K562 (cell line): ENCODE measurements around the gene PLCB3. TPM values are rescaled to one million over a fixed set of nuclear protein-coding genes. Genes with fewer than 3 reads are reported as not detected.

Experiments used
- CBX8 ChIP-seq: fragments of 200-600 bp; sonication (generic); IDR thresholded peaks from 2 replicates; pipeline ENCODE4 v1.6.1; 2012; ENCODE audit warnings: borderline replicate concordance, mixed run types, low read depth, mild to moderate bottlenecking, moderate library complexity, mixed read lengths, low read length, control low read depth, inconsistent platforms; ENCODE audit not compliant: poor library complexity, severe bottlenecking; ENCODE audit errors: extremely low read depth
- CLOCK ChIP-seq: fragments of 250-450 bp; sonication (Bioruptor Pico); IDR thresholded peaks from 2 replicates; pipeline ENCODE4 v1.4.0; 2020; ENCODE audit warnings: mild to moderate bottlenecking, moderate library complexity, borderline replicate concordance
- CSDE1 ChIP-seq, 2 experiments: fragments of 450-650 bp; IDR thresholded peaks; 2 replicates each; pipeline ENCODE4 v1.6.1; 2016; ENCODE audit warnings: mild to moderate bottlenecking in 1 of 2
- E2F5 ChIP-seq: sonication (generic); formaldehyde crosslinking; IDR thresholded peaks from 2 replicates; pipeline ENCODE4 v1.8.0; 2022; ENCODE audit warnings: mild to moderate bottlenecking, missing genetic modification reagents
- E4F1 ChIP-seq: fragments of 250-450 bp; sonication (Bioruptor Pico); IDR thresholded peaks from 2 replicates; pipeline ENCODE4 v1.5.0; 2021; ENCODE audit warnings: mild to moderate bottlenecking, borderline replicate concordance
- FIP1L1 ChIP-seq: fragments of 200-400 bp; formaldehyde crosslinking; IDR thresholded peaks from 2 replicates; pipeline ENCODE4 v1.6.1; 2018; ENCODE audit warnings: mild to moderate bottlenecking, low read depth, low read length; ENCODE audit not compliant: poor library complexity, severe bottlenecking
- GABPB1 ChIP-seq: sonication (generic); formaldehyde crosslinking; IDR thresholded peaks from 2 replicates; pipeline ENCODE4 v1.8.0; 2022; ENCODE audit warnings: mild to moderate bottlenecking, missing genetic modification reagents
- KLF13 ChIP-seq: fragments of 450-650 bp; IDR thresholded peaks from 2 replicates; pipeline ENCODE4 v1.6.1; 2016; ENCODE audit warnings: missing genetic modification characterization, low read depth, mild to moderate bottlenecking, missing compliant biosample characterization, moderate library complexity, borderline replicate concordance
- MTA1 ChIP-seq: fragments of 450-650 bp; IDR thresholded peaks from 2 replicates; pipeline ENCODE4 v1.6.1; 2017; ENCODE audit warnings: borderline replicate concordance
- NCOA2 ChIP-seq, 2 experiments: fragments of 450-650 bp; IDR thresholded peaks; 2 replicates each; pipeline ENCODE4 v1.6.1; 2018; ENCODE audit warnings: mild to moderate bottlenecking in 2 of 2, moderate library complexity in 1 of 2; ENCODE audit not compliant: partially characterized antibody in 2 of 2
- NRF1 ChIP-seq, 2 experiments: fragments of 450-650 bp; IDR thresholded peaks in 1 of 2; conservative IDR thresholded peaks in 1 of 2; 2 replicates each; pipeline ENCODE4 v1.6.1; 2014; ENCODE audit warnings: mild to moderate bottlenecking in 2 of 2
- RBFOX2 ChIP-seq: fragments of 200-400 bp; formaldehyde crosslinking; IDR thresholded peaks from 2 replicates; pipeline ENCODE4 v1.6.1; 2017; ENCODE audit warnings: low read depth, mild to moderate bottlenecking, low read length, moderate library complexity
- RHOXF2B ChIP-seq: fragments of 250-450 bp; sonication (Bioruptor Pico); conservative IDR thresholded peaks from 2 replicates; pipeline ENCODE4 v1.5.1; 2021
- SIN3B ChIP-seq: fragments of 450-650 bp; IDR thresholded peaks from 2 replicates; pipeline ENCODE4 v1.6.1; 2017; ENCODE audit warnings: low read depth, mild to moderate bottlenecking, moderate library complexity
- THAP7 ChIP-seq: fragments of 250-450 bp; sonication (Bioruptor Pico); IDR thresholded peaks from 2 replicates; pipeline ENCODE4 v1.5.0; 2021
- ZBTB17 ChIP-seq: fragments of 450-650 bp; formaldehyde crosslinking; IDR thresholded peaks from 2 replicates; pipeline ENCODE4 v1.4.0; 2020; ENCODE audit warnings: mild to moderate bottlenecking
- ZNF232 ChIP-seq: sonication (generic); formaldehyde crosslinking; IDR thresholded peaks from 2 replicates; pipeline ENCODE4 v1.8.0; 2022; ENCODE audit warnings: mild to moderate bottlenecking, missing genetic modification reagents
- ZNF3 ChIP-seq: fragments of 250-450 bp; sonication (Bioruptor Pico); IDR thresholded peaks from 2 replicates; pipeline ENCODE4 v1.5.0; 2021; ENCODE audit warnings: mild to moderate bottlenecking, moderate library complexity
- ZNF311 ChIP-seq: fragments of 250-450 bp; sonication (Bioruptor Pico); IDR thresholded peaks from 2 replicates; pipeline ENCODE4 v1.4.0; 2020; ENCODE audit warnings: mild to moderate bottlenecking, moderate library complexity
- ZNF584 ChIP-seq: fragments of 200-800 bp; sonication (Bioruptor generic); IDR thresholded peaks from 2 replicates; pipeline ENCODE4 v1.6.1; 2016; ENCODE audit warnings: low read depth, mild to moderate bottlenecking, missing genetic modification characterization, missing compliant biosample characterization
- ZNF764 ChIP-seq: fragments of 250-450 bp; sonication (Bioruptor Pico); IDR thresholded peaks from 2 replicates; pipeline ENCODE4 v1.4.0; 2020; ENCODE audit warnings: low read depth, mild to moderate bottlenecking, moderate library complexity
- polyA plus RNA-seq, 8 experiments: library from polyadenylated mRNA; depleted of rRNA in 4 of 8; stranded (reverse) in 5 of 8; unstranded in 3 of 8; fragments of >200 nt; fragmentation: Nextera tagmentation in 2 of 8; fragmentation: Illumina TruSeq in 1 of 8; extraction: Ambion mirVana in 2 of 8; extraction: Trizol in 1 of 8; gene quantifications; 2 replicates each; pipeline versions ENCODE4 v1.2.1 to v1.2.3, GENCODE V29; 2011 to 2014; ENCODE audit warnings: inconsistent platforms in 1 of 8, missing spikeins in 1 of 8
- total RNA-seq, 7 experiments: library from RNA; depleted of rRNA in 6 of 7; stranded (reverse); fragments of >200 nt in 6 of 7; fragmentation: Illumina TruSeq in 2 of 7; extraction: Trizol in 2 of 7; gene quantifications; 2 replicates each; pipeline versions ENCODE4 v1.2.1 to v1.2.3, GENCODE V29; 2011 to 2021; ENCODE audit warnings: low replicate concordance in 1 of 7

The PLCB3 gene
- total and polyA plus RNA-seq, 9 of the 15 experiments (the other 6 are each of a cell fraction or from before 2014, with no cell fraction given), result 0.31 to 44.8 (median 14.6) TPM

GRCh38 chr11:64305691-64306562 is 54.6 kb downstream of the PLCB3 start (continued):
- TF ChIP-seq ZNF311 (CRISPR knock-in tag) (no peak), CBX8 (no peak), ZNF584 (CRISPR knock-in tag) (no peak), SIN3B (peak; percentile 17; the same call in 1 of the 2 replicates), ZBTB17 (CRISPR knock-in tag) (peak; percentile 22; the same call in 1 of the 2 replicates), CSDE1 (IDR thresholded peaks at IDR 0.05) (no peak), RBFOX2 (peak; percentile 83), GABPB1 (peak; percentile 66), THAP7 (CRISPR knock-in tag) (no peak), NCOA2 (IDR thresholded peaks at IDR 0.05; ENCODE audit: partially characterized antibody in 2 of 2) (no peak), RHOXF2B (no peak), E2F5 (CRISPR knock-in tag) (no peak), CLOCK (CRISPR knock-in tag) (no peak), ZNF3 (CRISPR knock-in tag) (no peak), MTA1 (no peak), E4F1 (CRISPR knock-in tag) (no peak), ZNF764 (CRISPR knock-in tag) (no peak), FIP1L1 (no peak), ZNF232 (peak; percentile 70; the same call in 1 of the 2 replicates), KLF13 (tag) (no peak), NRF1 (conservative IDR thresholded peaks at IDR 0.05 in 1 of 2, IDR thresholded peaks at IDR 0.05 in 1 of 2) (peak; percentile 56 to 62)
